ENCODE results near the gene SBNO1. TPM values are rescaled to one million over a fixed set of nuclear protein-coding genes. Genes with fewer than 3 reads are reported as not detected.

The SBNO1 gene
- total and polyA plus RNA-seq, 8 donors, result 26.5 to 32.1 (median 28.8) TPM

- H3K27me3 ChIP-seq, result no peaks in the 10 kb centered on the region
- no peak overlapping the region for H3K4me3 ChIP-seq
- no peak for DNase-seq
- no peak overlapping the region for H3K27ac ChIP-seq
- H3K9me3 ChIP-seq, result no peaks in the 10 kb centered on the region
- intact Hi-C loops (cut with DNase I), result no loop called here
- peaks cover 5 to 83% of the 10 kb centered on the region in 2 donors for H3K36me3 ChIP-seq
- peaks cover 0 to 7% of the 10 kb centered on the region in 2 donors for H3K4me1 ChIP-seq
- ATAC-seq, result no peak
- no peak for TF ChIP-seq CTCF (IDR thresholded peaks at IDR 0.05)
These were observed 39.9 kb upstream of the SBNO1 start for GRCh38 chr12:123404581-123404980.

- Histone ChIP-seq H3K4me1 (peaks cover 11 to 18% of the 10 kb centered on the region in 2 donors), H3K27ac (no peak overlapping the region), H3K9me3 (no peaks in the 10 kb centered on the region), H3K4me3 (no peak overlapping the region), H3K36me3 (peaks cover 5 to 86% of the 10 kb centered on the region in 2 donors), H3K27me3 (no peaks in the 10 kb centered on the region)
- intact Hi-C loops (cut with DNase I), result no loop called here
- DNase-seq (no peak), ATAC-seq (no peak)
- no peak for TF ChIP-seq CTCF (IDR thresholded peaks at IDR 0.05)
These were observed 37.4 kb upstream of the SBNO1 start for GRCh38 chr12:123401753-123402683.

GRCh38 chr12:123399255-123399617, 34.6 kb upstream of the SBNO1 start:
- intact Hi-C loops (cut with DNase I), result no loop called here
- peaks cover 0 to 86% of the 10 kb centered on the region in 2 donors for H3K36me3 ChIP-seq
- no peak overlapping the region for H3K4me3 ChIP-seq
- H3K9me3 ChIP-seq, result no peaks in the 10 kb centered on the region
- peak overlapping the region in 1 of 2 donors; percentile 61 for H3K27ac ChIP-seq
- DNase-seq (no peak), ATAC-seq (no peak)
- TF ChIP-seq CTCF (IDR thresholded peaks at IDR 0.05), result no peak
- no peaks in the 10 kb centered on the region for H3K27me3 ChIP-seq
- peaks cover 15 to 19% of the 10 kb centered on the region in 2 donors for H3K4me1 ChIP-seq

GRCh38 chr12:123398550-123399254, 34.1 kb upstream of the SBNO1 start:
- H3K27ac ChIP-seq, result peak overlapping the region; percentile 39 to 61
- H3K9me3 ChIP-seq, result no peaks in the 10 kb centered on the region
- TF ChIP-seq CTCF (IDR thresholded peaks at IDR 0.05), result no peak
- no peaks in the 10 kb centered on the region for H3K27me3 ChIP-seq
- intact Hi-C loops (cut with DNase I), result no loop called here
- ATAC-seq, result peak; percentile 64
- peaks cover 15 to 19% of the 10 kb centered on the region in 2 donors for H3K4me1 ChIP-seq
- H3K4me3 ChIP-seq, result no peak overlapping the region
- peaks cover 0 to 86% of the 10 kb centered on the region in 2 donors for H3K36me3 ChIP-seq
- DNase-seq, result no peak

GRCh38 chr12:123398177-123398549, 33.5 kb upstream of the SBNO1 start:
- no peak for TF ChIP-seq CTCF (IDR thresholded peaks at IDR 0.05)
- Histone ChIP-seq H3K27me3 (no peaks in the 10 kb centered on the region), H3K27ac (peak overlapping the region in 1 of 2 donors; percentile 3), H3K4me1 (peaks cover 15 to 24% of the 10 kb centered on the region in 2 donors), H3K4me3 (no peak overlapping the region), H3K36me3 (peaks cover 0 to 86% of the 10 kb centered on the region in 2 donors), H3K9me3 (no peaks in the 10 kb centered on the region)
- DNase-seq (no peak), ATAC-seq (no peak)
- intact Hi-C loops (cut with DNase I), result no loop called here

All from left lung (tissue), 10 donors.